Neuronal stem cell (in vitro differentiated cells): ENCODE data around the gene CCT3.

Source experiments
- DNase-seq: peaks from one replicate; pipeline ENCODE4 v3.0.0-alpha.2; 2013; ENCODE audit warnings: low spot score
- H2AFZ ChIP-seq: one replicate; pipeline ENCODE4 v1.6.1; 2013; ENCODE audit warnings: mild to moderate bottlenecking, low read length, inconsistent platforms
- H2AK5ac ChIP-seq: 2 replicates; pipeline ENCODE4 v1.6.1; 2013; ENCODE audit warnings: low read depth, mild to moderate bottlenecking, inconsistent platforms, low read length, moderate library complexity, mixed read lengths
- H2BK120ac ChIP-seq: 2 replicates; pipeline ENCODE4 v1.6.1; 2013; ENCODE audit warnings: low read depth, mild to moderate bottlenecking, inconsistent platforms, low read length, moderate library complexity, mixed read lengths
- H2BK12ac ChIP-seq: one replicate; pipeline ENCODE4 v1.6.1; 2013; ENCODE audit warnings: low read length, inconsistent platforms
- H2BK15ac ChIP-seq: 2 replicates; pipeline ENCODE4 v1.6.1; 2013; ENCODE audit warnings: mild to moderate bottlenecking, low read length, inconsistent platforms, mixed read lengths
- H2BK5ac ChIP-seq: one replicate; pipeline ENCODE4 v1.6.1; 2013; ENCODE audit warnings: inconsistent platforms, mild to moderate bottlenecking, low read length, moderate library complexity
- H3K14ac ChIP-seq: one replicate; pipeline ENCODE4 v1.6.1; 2013; ENCODE audit warnings: low read length, inconsistent platforms
- H3K18ac ChIP-seq: 2 replicates; pipeline ENCODE4 v1.6.1; 2013; ENCODE audit warnings: low read length, inconsistent platforms
- H3K23ac ChIP-seq: 2 replicates; pipeline ENCODE4 v1.6.1; 2013; ENCODE audit warnings: low read depth, mild to moderate bottlenecking, mixed read lengths, low read length, inconsistent platforms; ENCODE audit not compliant: poor library complexity
- H3K27ac ChIP-seq: replicated peaks from 3 replicates; pipeline ENCODE4 v1.5.1; 2013; ENCODE audit warnings: low read length, inconsistent platforms
- H3K27me3 ChIP-seq, 3 experiments: 2 replicates each; pipeline ENCODE4 v1.6.1; 2013; ENCODE audit warnings: low read length in 3 of 3, mild to moderate bottlenecking in 2 of 3, inconsistent platforms in 1 of 3, low read depth in 1 of 3, mixed read lengths in 1 of 3, moderate library complexity in 1 of 3; ENCODE audit not compliant: control insufficient read depth in 3 of 3, insufficient read depth in 3 of 3
- H3K36me3 ChIP-seq, 2 donors: replicated peaks in 1 of 2; 2 replicates each; pipeline ENCODE4 v1.6.1; 2013; ENCODE audit warnings: low read length in 2 of 2; ENCODE audit not compliant: control insufficient read depth in 2 of 2, insufficient read depth in 2 of 2
- H3K4ac ChIP-seq: 2 replicates; pipeline ENCODE4 v1.6.1; 2013; ENCODE audit warnings: inconsistent platforms, mild to moderate bottlenecking, low read length, moderate library complexity
- H3K4me1 ChIP-seq, 2 donors: 1 replicate in 1 of 2; 2 replicates in 1 of 2; pipeline ENCODE4 v1.6.1; 2013; ENCODE audit warnings: low read length in 2 of 2, low read depth in 1 of 2; ENCODE audit not compliant: control insufficient read depth in 2 of 2, insufficient read depth in 1 of 2
- H3K4me2 ChIP-seq: one replicate; pipeline ENCODE4 v1.6.1; 2013; ENCODE audit warnings: mild to moderate bottlenecking, low read length, inconsistent platforms; ENCODE audit not compliant: insufficient read depth, poor library complexity, severe bottlenecking
- H3K4me3 ChIP-seq, 2 donors: 2 replicates each; pipeline ENCODE4 v1.5.1; 2013; ENCODE audit warnings: low read length in 2 of 2, mild to moderate bottlenecking in 2 of 2, inconsistent platforms in 1 of 2, moderate library complexity in 1 of 2
- H3K79me1 ChIP-seq: one replicate; pipeline ENCODE4 v1.6.1; 2013; ENCODE audit warnings: low read depth, mild to moderate bottlenecking, inconsistent platforms, low read length, moderate library complexity
- H3K9ac ChIP-seq: one replicate; pipeline ENCODE4 v1.6.1; 2013; ENCODE audit warnings: mild to moderate bottlenecking, low read depth, low read length, inconsistent platforms; ENCODE audit not compliant: poor library complexity
- H3K9me3 ChIP-seq, 2 donors: replicated peaks in 1 of 2; 2 replicates each; pipeline versions ENCODE3 to v1.6.1; 2013; ENCODE audit warnings: low read length in 2 of 2, mild to moderate bottlenecking in 2 of 2, inconsistent platforms in 1 of 2, low read depth in 1 of 2, mixed read lengths in 1 of 2, moderate library complexity in 1 of 2; ENCODE audit not compliant: control insufficient read depth in 2 of 2, insufficient read depth in 1 of 2
- H4K8ac ChIP-seq: one replicate; pipeline ENCODE4 v1.6.1; 2013; ENCODE audit warnings: low read depth, mild to moderate bottlenecking, inconsistent platforms, low read length, moderate library complexity
- H4K91ac ChIP-seq: one replicate; pipeline ENCODE4 v1.6.1; 2013; ENCODE audit warnings: low read length, low read depth, mild to moderate bottlenecking, inconsistent platforms; ENCODE audit not compliant: poor library complexity
- WGBS, 2 donors: extraction: QIAGEN DNeasy Blood & Tissue Kit; methylation state at CpG; one replicate each; pipeline ENCODE4 v1.1.7; 2013; ENCODE audit warnings: missing lambda C conversion rate in 2 of 2, mixed read lengths in 1 of 2; ENCODE audit not compliant: insufficient read length in 2 of 2, insufficient replicate concordance in 1 of 2; ENCODE audit errors: extremely low coverage in 2 of 2; 5-methylcytosine and 5-hydroxymethylcytosine counted together

The CCT3 gene

DNA sequence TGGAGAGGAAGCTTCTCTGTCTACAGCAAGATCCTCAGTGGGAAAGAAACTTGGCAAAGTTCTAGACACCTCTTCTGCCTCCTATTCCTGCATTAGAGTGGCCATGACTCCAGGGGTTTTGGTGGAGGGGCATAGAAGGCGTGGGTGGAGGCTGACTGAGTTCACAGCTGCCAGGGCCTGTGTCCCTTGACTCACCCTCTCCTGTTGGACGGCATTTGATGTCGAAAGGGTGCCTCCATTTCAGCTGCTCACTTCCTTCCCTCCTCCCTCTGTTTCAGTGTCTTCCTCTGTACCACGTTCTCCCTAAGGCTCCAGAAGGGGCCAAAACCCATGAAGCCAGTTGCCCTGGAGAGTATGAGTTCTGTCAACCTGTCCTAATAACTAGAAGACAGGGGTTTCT, 53.3 kb downstream of the CCT3 start:
- no peak overlapping the region for H2BK15ac ChIP-seq
- H3K27ac ChIP-seq: no peak overlapping the region
- H3K4me3 ChIP-seq: peak overlapping the region in 1 of 2 donors; percentile 23
- no peaks in the 10 kb centered on the region for H3K9me3 ChIP-seq
- no peak overlapping the region for H2BK12ac ChIP-seq
- no peak overlapping the region for H3K14ac ChIP-seq
- no peak overlapping the region for H3K4ac ChIP-seq
- H3K79me1 ChIP-seq: peaks cover 4% of the 10 kb centered on the region
- no peak overlapping the region for H2AK5ac ChIP-seq
- no peak overlapping the region for H3K9ac ChIP-seq
- no peak overlapping the region for H2BK120ac ChIP-seq
- no peak overlapping the region for H2AFZ ChIP-seq
- H3K18ac ChIP-seq: no peak overlapping the region
- no peak overlapping the region for H4K8ac ChIP-seq
- no peak overlapping the region for H4K91ac ChIP-seq
- H3K4me2 ChIP-seq: no peak overlapping the region
- no peak overlapping the region for H3K23ac ChIP-seq
- H3K36me3 ChIP-seq: peaks cover 4 to 13% of the 10 kb centered on the region in 2 donors
- no CpG with 5 or more reads among the region's 4 CpGs for WGBS, 2 donors
- no peak for DNase-seq
- H3K4me1 ChIP-seq: peaks cover 11 to 12% of the 10 kb centered on the region in 2 donors
- no peaks in the 10 kb centered on the region for H3K27me3 ChIP-seq
- H2BK5ac ChIP-seq: no peak overlapping the region

DNA sequence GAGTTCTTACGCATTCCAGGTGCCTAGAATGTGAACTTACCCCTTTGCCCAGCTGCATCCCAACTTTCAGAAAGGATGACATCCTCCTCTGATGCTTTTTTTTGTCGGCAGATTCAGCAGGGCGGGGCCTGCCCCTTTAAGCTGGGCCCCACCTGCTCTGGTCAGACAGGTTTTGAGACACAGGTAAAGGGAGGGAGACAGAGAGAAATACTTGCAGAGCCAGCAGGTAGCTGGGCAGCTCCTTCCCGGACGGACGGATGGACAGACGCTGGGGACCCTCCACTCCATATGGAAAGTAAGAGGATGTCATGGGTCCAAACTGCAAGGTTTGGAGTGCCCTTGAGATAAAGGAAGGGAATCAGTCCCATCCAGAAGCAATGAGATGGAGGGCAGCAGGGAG, 54.0 kb downstream of the CCT3 start, which contains the start of gene TMEM79:
TSS of gene TMEM79 (plus strand) at position 214 of the 400 bp plus-strand sequence. CDS start 902 bp downstream, outside the sequence.
- Histone ChIP-seq H3K9me3 (no peaks in the 10 kb centered on the region), H3K4me3 (peak within 1 kb of the TSS; percentile 79 to 84), H3K18ac (no peak within 1 kb of the TSS), H2AFZ (peak within 1 kb of the TSS; percentile 96), H3K27me3 (no peaks in the 10 kb centered on the region), H3K79me1 (peaks cover 4% of the 10 kb centered on the region), H3K27ac (no peak within 1 kb of the TSS), H2BK12ac (no peak within 1 kb of the TSS), H4K8ac (peak within 1 kb of the TSS; percentile 19), H3K9ac (no peak within 1 kb of the TSS), H2AK5ac (no peak within 1 kb of the TSS), H2BK15ac (no peak within 1 kb of the TSS), H3K36me3 (peaks cover 6 to 19% of the 10 kb centered on the region in 2 donors), H3K4ac (no peak within 1 kb of the TSS), H2BK5ac (no peak within 1 kb of the TSS), H3K4me2 (peak within 1 kb of the TSS; percentile 45), H3K14ac (no peak within 1 kb of the TSS), H3K23ac (no peak within 1 kb of the TSS), H4K91ac (no peak within 1 kb of the TSS), H2BK120ac (no peak within 1 kb of the TSS), H3K4me1 (peaks cover 11 to 12% of the 10 kb centered on the region in 2 donors)
- no peak for DNase-seq
- WGBS, 2 donors: no CpG with 5 or more reads among the region's 7 CpGs

DNA sequence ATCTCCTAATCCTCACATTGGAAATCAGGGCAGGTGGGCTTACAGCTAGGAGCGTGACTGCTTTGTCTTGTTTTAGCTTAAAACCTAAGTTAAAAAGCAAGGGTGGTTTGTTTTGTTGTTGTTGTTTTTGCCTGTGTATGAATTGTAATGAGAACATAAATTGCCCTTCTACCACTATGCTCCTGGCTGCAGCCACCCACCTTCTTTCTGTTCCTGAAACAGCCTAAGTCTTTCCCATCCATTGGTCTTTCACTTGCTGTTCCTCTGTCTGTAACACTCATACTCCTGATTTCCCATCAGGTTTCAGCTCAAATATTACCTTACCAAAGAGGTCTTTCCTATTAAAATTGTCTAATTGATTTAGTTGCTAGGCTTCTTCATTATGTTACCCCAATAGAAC, 54.6 kb downstream of the CCT3 start:
- H3K9ac ChIP-seq: no peak overlapping the region
- no peak overlapping the region for H3K14ac ChIP-seq
- no peak overlapping the region for H2BK15ac ChIP-seq
- H2BK5ac ChIP-seq: no peak overlapping the region
- H3K4ac ChIP-seq: no peak overlapping the region
- peaks cover 4% of the 10 kb centered on the region for H3K79me1 ChIP-seq
- peak overlapping the region; percentile 96 for H2AFZ ChIP-seq
- H4K8ac ChIP-seq: peak overlapping the region; percentile 19
- no peak overlapping the region for H2BK120ac ChIP-seq
- no peak overlapping the region for H3K18ac ChIP-seq
- no peak overlapping the region for H3K27ac ChIP-seq
- no peak overlapping the region for H2AK5ac ChIP-seq
- H3K9me3 ChIP-seq: no peaks in the 10 kb centered on the region
- H3K4me1 ChIP-seq: peaks cover 11 to 12% of the 10 kb centered on the region in 2 donors
- peaks cover 11 to 25% of the 10 kb centered on the region in 2 donors for H3K36me3 ChIP-seq
- H3K4me2 ChIP-seq: peak overlapping the region; percentile 45
- no peak overlapping the region for H2BK12ac ChIP-seq
- H3K4me3 ChIP-seq: peak overlapping the region; percentile 79 to 84
- DNase-seq: no peak
- no peaks in the 10 kb centered on the region for H3K27me3 ChIP-seq
- WGBS, 2 donors: no CpG with 5 or more reads among the region's 1 CpG
- no peak overlapping the region for H4K91ac ChIP-seq
- H3K23ac ChIP-seq: no peak overlapping the region

DNA sequence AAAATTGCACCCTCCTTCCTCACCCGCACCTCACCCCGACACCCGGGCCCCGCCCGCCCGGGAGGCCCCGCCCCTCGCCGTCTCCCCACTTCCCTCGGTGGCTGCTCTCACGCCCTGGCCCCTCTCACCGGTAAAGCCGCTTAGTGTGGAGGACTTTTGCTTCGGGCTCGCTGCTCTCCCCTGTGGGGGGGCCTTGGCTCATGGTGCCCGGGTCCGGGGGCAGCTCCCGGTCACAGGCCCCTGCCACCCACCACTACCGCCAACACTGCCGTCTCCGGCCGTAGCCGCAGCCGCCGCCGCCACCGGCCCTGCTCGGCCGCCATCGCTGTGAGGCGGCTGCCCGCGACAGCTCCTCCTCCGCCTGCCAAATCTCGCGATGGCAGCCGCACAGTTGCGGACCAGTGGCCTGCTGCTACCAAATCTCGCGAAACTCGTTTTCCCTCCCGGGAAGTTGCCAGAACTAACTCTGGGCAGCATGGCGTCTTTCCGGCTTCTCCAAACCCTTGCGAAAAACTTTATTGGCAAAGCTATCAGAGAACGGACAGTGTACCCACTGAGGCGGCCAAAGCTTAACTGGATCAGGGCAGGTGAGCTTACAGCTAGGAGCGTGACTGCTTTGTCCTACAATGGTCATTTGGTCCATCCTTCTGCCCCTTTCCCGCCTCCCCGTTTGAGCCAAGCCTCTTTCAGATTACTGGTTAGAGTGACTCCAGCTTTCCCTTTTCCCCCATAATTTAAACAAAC, 55.4 kb downstream of the CCT3 start, which contains the start of gene SMG5:
TSS of gene SMG5 (minus strand) at position 347 of the 744 bp plus-strand sequence. CDS start at position 202, 145 bp downstream.
- no peak within 1 kb of the TSS for H2AK5ac ChIP-seq
- peaks cover 18 to 34% of the 10 kb centered on the region in 2 donors for H3K36me3 ChIP-seq
- H3K9ac ChIP-seq: peak within 1 kb of the TSS; percentile 97
- H2BK120ac ChIP-seq: no peak within 1 kb of the TSS
- H3K18ac ChIP-seq: peak within 1 kb of the TSS; percentile 98
- peak within 1 kb of the TSS; percentile 95 for H3K14ac ChIP-seq
- no peaks in the 10 kb centered on the region for H3K9me3 ChIP-seq
- H3K23ac ChIP-seq: peak within 1 kb of the TSS; percentile 98
- no peak within 1 kb of the TSS for H3K4ac ChIP-seq
- peak within 1 kb of the TSS; percentile 96 for H2AFZ ChIP-seq
- H3K27me3 ChIP-seq: no peaks in the 10 kb centered on the region
- H2BK12ac ChIP-seq: no peak within 1 kb of the TSS
- H2BK5ac ChIP-seq: peak within 1 kb of the TSS; percentile 31
- DNase-seq: peak; percentile 97
- H2BK15ac ChIP-seq: no peak within 1 kb of the TSS
- peaks cover 7% of the 10 kb centered on the region for H3K79me1 ChIP-seq
- peak within 1 kb of the TSS; percentile 84 to 90 for H3K4me3 ChIP-seq
- no peak within 1 kb of the TSS for H4K91ac ChIP-seq
- peaks cover 11 to 12% of the 10 kb centered on the region in 2 donors for H3K4me1 ChIP-seq
- WGBS, 2 donors: no CpG with 5 or more reads among the region's 50 CpGs
- H3K27ac ChIP-seq: peak within 1 kb of the TSS; percentile 49
- peak within 1 kb of the TSS; percentile 19 for H4K8ac ChIP-seq
- H3K4me2 ChIP-seq: peak within 1 kb of the TSS; percentile 64
